Left lung (tissue), 10 donors: ENCODE data around the gene PRELP. TPM values are rescaled to one million over a fixed set of nuclear protein-coding genes. Genes with fewer than 3 reads are reported as not detected.
A peak's percentile ranks its signal among the peaks of the same experiment; 100 is the strongest.

ENCODE experiments used
- ATAC-seq: fragments of 200-7000 bp; cut with Tn5 transposase; one replicate; pipeline ENCODE4 v1.9.1; 2020; ENCODE audit warnings: moderate library complexity
- DNase-seq, 4 donors: peaks; one replicate each; pipeline ENCODE4 v3.0.0-alpha.2; 2013 to 2020
- H3K27ac ChIP-seq, 2 donors: fragments of 200-600 bp; sonication (generic) in 1 of 2; one replicate each; pipeline versions ENCODE4 v1.5.0 to v1.8.0; 2020 to 2021
- H3K27me3 ChIP-seq, 2 donors: fragments of 200-600 bp; sonication (generic) in 1 of 2; one replicate each; pipeline versions ENCODE4 v1.5.0 to v1.8.0; 2020 to 2021
- H3K36me3 ChIP-seq, 2 donors: fragments of 200-600 bp; sonication (generic) in 1 of 2; one replicate each; pipeline versions ENCODE4 v1.5.0 to v1.8.0; 2020 to 2021
- H3K4me1 ChIP-seq, 2 donors: fragments of 200-600 bp; one replicate each; pipeline ENCODE4 v1.8.0; 2021
- H3K4me3 ChIP-seq, 2 donors: fragments of 200-600 bp; sonication (generic) in 1 of 2; one replicate each; pipeline versions ENCODE4 v1.5.0 to v1.8.0; 2020 to 2021; ENCODE audit warnings: mild to moderate bottlenecking in 1 of 2
- H3K9me3 ChIP-seq, 2 donors: fragments of 200-600 bp; sonication (generic) in 1 of 2; one replicate each; pipeline versions ENCODE4 v1.5.0 to v1.8.0; 2020 to 2021
- CTCF ChIP-seq, 2 donors: fragments of 200-600 bp; sonication (generic) in 1 of 2; IDR thresholded peaks; one replicate each; pipeline versions ENCODE4 v1.5.0 to v1.8.0; 2021; ENCODE audit warnings: antibody characterized with exemption in 2 of 2
- intact Hi-C, 2 donors: fragments of 100-400 bp; cut with DNase I; formaldehyde crosslinking; loops; one replicate each; pipeline versions ENCODE4 v1.11.2 to v1.14.2; 2022
- polyA plus RNA-seq, 6 donors: library from polyadenylated mRNA; unstranded; fragments of 120-200 nt; gene quantifications; one replicate each; pipeline ENCODE4 v1.2.1, GENCODE V29; 2013; ENCODE audit not compliant: insufficient read length in 6 of 6
- total RNA-seq, 2 donors: library from RNA; stranded (reverse); fragmentation: NEBNext Ultra II Directional; extraction: Animal tissue kit (Norgen Biotek cat#: 25700); gene quantifications; one replicate each; pipeline ENCODE4 v1.2.1, GENCODE V29; 2021
- donor health status: DM: no; HTN: yes; CAD: no.
- donor health status: DM: no; HTN: no; CAD: no.

The PRELP gene
- total and polyA plus RNA-seq, 8 donors, result 1.3 to 20.5 (median 2.4) TPM

- TF ChIP-seq CTCF (IDR thresholded peaks at IDR 0.05), result no peak
Measured at GRCh38 chr1:203520315-203520714, 44.7 kb downstream of the PRELP start.

DNA sequence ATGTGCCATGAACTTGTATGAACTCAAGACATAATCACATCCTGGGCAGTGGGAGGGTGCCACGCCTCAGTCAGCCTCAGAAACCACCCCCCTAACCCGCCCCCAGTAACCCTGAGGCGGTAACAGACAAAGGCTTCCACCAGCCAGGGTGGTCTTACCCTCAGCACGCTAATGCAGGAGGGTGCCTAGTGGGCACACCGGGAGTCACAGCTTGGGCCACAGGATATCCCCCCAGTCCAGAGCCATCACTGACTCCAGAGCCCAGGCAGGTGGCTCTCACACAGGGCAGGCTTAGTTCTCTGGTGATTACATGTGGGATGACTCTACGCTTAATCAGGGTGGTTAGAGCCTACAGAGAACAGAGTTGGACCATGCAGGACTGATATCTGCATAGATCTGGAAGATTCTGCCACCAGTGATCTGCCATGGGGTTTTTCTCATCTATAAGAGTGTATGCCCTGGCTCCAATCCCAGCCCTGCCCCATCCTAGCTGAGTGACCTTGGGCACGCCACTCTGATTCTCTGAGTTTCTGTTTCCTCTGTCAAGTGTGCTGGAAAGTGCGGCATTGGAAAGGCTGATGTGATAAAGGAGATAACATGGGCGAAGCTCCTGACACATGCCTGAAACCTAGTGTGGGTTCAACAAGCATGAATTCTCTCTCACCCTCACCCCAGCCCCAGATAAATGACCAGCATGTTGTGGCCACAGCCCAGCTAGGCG, 45.6 kb downstream of the PRELP start:
- Histone ChIP-seq H3K36me3 (no peaks in the 10 kb centered on the region), H3K27me3 (no peaks in the 10 kb centered on the region), H3K27ac (no peak overlapping the region), H3K9me3 (no peaks in the 10 kb centered on the region), H3K4me1 (peaks cover 0 to 5% of the 10 kb centered on the region in 2 donors), H3K4me3 (no peak overlapping the region)
- ATAC-seq (peak; percentile 66), DNase-seq (peak in 1 of 4 donors; percentile 46)
- TF ChIP-seq CTCF (IDR thresholded peaks at IDR 0.05), result no peak
- intact Hi-C loops, result no loop called here

More at GRCh38 chr1:203520315-203520714, 44.7 kb downstream of the PRELP start:
- no peaks in the 10 kb centered on the region for H3K9me3 ChIP-seq
- H3K4me3 ChIP-seq, result no peak overlapping the region
- ATAC-seq (no peak), DNase-seq (no peak)
- no peaks in the 10 kb centered on the region for H3K36me3 ChIP-seq
- intact Hi-C loops, result no loop called here
- no peak overlapping the region for H3K27ac ChIP-seq
- no peaks in the 10 kb centered on the region for H3K27me3 ChIP-seq
- peaks cover 0 to 14% of the 10 kb centered on the region in 2 donors for H3K4me1 ChIP-seq

DNA sequence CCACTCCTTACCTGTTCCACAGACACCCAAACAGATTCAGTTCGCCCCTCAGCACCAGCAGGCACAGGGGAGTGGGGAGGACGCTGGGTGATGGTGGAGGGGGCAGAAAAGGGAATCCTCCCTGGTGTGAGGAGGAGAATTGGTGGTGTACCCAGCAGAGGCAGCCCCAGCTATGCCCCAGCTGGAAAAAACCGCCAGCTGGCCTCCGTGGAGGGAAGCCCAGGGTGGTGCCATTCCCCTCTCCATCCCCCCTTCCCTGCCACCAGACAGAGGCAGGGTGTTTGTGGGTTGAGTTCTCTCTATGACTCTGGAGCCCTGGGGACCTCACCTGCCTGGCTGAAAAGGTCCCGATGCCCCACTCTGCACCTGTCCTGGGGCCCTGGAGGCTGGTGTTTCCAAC, 46.2 kb downstream of the PRELP start:
- ATAC-seq, result no peak
- intact Hi-C loops, result no loop called here
- H3K27ac ChIP-seq, result no peak overlapping the region
- H3K9me3 ChIP-seq, result no peaks in the 10 kb centered on the region
- H3K4me3 ChIP-seq, result no peak overlapping the region
- no peak for DNase-seq
- no peaks in the 10 kb centered on the region for H3K4me1 ChIP-seq
- no peak for TF ChIP-seq CTCF (IDR thresholded peaks at IDR 0.05)
- no peaks in the 10 kb centered on the region for H3K27me3 ChIP-seq
- H3K36me3 ChIP-seq, result no peaks in the 10 kb centered on the region

- no peak for TF ChIP-seq CTCF (IDR thresholded peaks at IDR 0.05)
- H3K4me1 ChIP-seq, result no peaks in the 10 kb centered on the region
- no peaks in the 10 kb centered on the region for H3K9me3 ChIP-seq
- intact Hi-C loops, result no loop called here
- no peak overlapping the region for H3K4me3 ChIP-seq
- DNase-seq (no peak), ATAC-seq (no peak)
- no peaks in the 10 kb centered on the region for H3K27me3 ChIP-seq
- H3K36me3 ChIP-seq, result no peaks in the 10 kb centered on the region
- H3K27ac ChIP-seq, result no peak overlapping the region
Measured at GRCh38 chr1:203522237-203522636, 46.6 kb downstream of the PRELP start.

- no peaks in the 10 kb centered on the region for H3K9me3 ChIP-seq
- intact Hi-C loops, result no loop called here
- H3K27ac ChIP-seq, result no peak overlapping the region
- DNase-seq (no peak), ATAC-seq (no peak)
- H3K36me3 ChIP-seq, result no peaks in the 10 kb centered on the region
- H3K4me1 ChIP-seq, result peaks cover 0 to 2% of the 10 kb centered on the region in 2 donors
- no peak for TF ChIP-seq CTCF (IDR thresholded peaks at IDR 0.05)
- no peak overlapping the region for H3K4me3 ChIP-seq
- H3K27me3 ChIP-seq, result no peaks in the 10 kb centered on the region
Measured at GRCh38 chr1:203523667-203524066, 48.1 kb downstream of the PRELP start.
